K562 treated with DMSO at 1 percent for 12 hours (cell line): ENCODE measurements around the gene PARVB. TPM values are rescaled to one million over a fixed set of nuclear protein-coding genes. Genes with fewer than 3 reads are reported as not detected.

Experiments used
- total RNA-seq: library from RNA; unstranded; fragments of 300-600 nt; gene quantifications from 2 replicates; pipeline ENCODE4 v1.2.3, GENCODE V29; 2022; ENCODE audit not compliant: insufficient read depth

Gene PARVB, protein sequence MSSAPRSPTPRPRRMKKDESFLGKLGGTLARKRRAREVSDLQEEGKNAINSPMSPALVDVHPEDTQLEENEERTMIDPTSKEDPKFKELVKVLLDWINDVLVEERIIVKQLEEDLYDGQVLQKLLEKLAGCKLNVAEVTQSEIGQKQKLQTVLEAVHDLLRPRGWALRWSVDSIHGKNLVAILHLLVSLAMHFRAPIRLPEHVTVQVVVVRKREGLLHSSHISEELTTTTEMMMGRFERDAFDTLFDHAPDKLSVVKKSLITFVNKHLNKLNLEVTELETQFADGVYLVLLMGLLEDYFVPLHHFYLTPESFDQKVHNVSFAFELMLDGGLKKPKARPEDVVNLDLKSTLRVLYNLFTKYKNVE
- total RNA-seq: 20.8 and 21.2 TPM in 2 replicates

DNA sequence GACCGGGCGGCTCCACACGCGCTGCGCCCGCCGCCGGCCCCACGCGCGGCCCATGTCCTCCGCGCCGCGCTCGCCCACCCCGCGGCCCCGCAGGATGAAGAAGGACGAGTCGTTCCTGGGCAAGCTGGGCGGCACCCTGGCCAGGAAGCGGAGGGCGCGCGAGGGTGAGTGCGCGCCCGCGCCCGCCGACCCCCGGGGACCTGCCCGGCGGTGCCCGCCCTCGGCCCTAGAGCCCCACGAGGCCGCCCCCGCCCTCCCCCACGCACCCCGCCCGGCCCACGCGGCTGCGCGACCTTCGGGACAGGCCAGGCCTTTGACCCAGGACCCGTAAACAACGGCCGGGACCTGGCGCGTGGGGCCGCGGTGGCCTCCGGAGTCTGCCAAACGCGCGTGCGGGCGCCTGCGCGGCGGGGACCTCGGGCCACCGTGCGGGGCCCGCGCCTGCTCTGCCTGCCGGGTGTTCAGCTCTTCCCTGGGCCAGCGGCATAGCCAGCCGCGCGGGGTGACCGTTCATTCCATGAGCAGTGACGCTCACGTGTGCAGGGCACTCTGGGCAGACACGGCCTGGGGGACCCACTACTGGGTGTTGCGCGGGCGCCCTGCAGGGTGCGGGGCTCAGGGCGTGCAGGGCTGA lies at the start of gene PARVB:
TSS of gene PARVB (plus strand) at position 15 of the 634 bp plus-strand sequence. CDS start at position 53, 38 bp downstream.

DNA sequence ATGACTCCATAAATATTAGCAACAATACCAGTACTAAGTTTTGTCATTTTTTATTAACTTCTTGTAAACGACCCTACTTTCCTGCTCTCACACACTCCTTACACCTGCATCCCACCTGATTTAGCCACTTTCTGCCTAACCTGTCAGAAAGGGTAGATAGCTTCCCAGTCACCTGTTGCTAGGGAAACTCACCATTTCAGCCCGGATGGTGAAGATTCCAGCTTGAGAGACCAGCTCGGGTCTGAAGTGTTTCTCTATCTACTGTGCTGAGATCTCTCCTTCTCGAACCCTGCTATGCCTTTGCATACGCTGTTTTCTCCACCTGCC lies 156.6 kb downstream of the PARVB start, which contains the start of gene PARVG:
TSS of gene PARVG (plus strand) at position 220 of the 327 bp plus-strand sequence. CDS start 2,405 bp downstream, outside the sequence.

Other genes with a start within 250 kb of the PARVB start
- not detected in 2 replicates for gene EFCAB6, start 212.0 kb upstream of the PARVB start, total RNA-seq
- 0.23 and 0.42 TPM in 2 replicates for gene SULT4A1, start 161.8 kb upstream of the PARVB start, total RNA-seq
- gene PNPLA5, start 132.3 kb upstream of the PARVB start, total RNA-seq: not detected in 2 replicates
- not detected in 2 replicates for gene PNPLA3, start 100.5 kb upstream of the PARVB start, total RNA-seq
- 35.2 and 39.2 TPM in 2 replicates for gene SAMM50, start 68.9 kb upstream of the PARVB start, total RNA-seq
- not detected in 2 replicates for gene PARVG, start 156.6 kb downstream of the PARVB start, total RNA-seq